GM13977 (cell line): ENCODE data around the gene ATP1B1.
"Not testable (repeated sequence)": the region's sequence is repeated elsewhere in the genome, so short reads cannot be mapped to it uniquely, and the experiment has no call there.

Experiments used
- DNase-seq: peaks from one replicate; pipeline ENCODE4 v3.0.0; 2012; ENCODE audit warnings: low spot score
- CTCF ChIP-seq: IDR thresholded peaks from 2 replicates; pipeline ENCODE4 v1.5.1; 2012; ENCODE audit warnings: mild to moderate bottlenecking, control low read depth; ENCODE audit not compliant: insufficient read depth; ENCODE audit errors: extremely low read depth, missing control alignments
- in situ Hi-C: fragments of 300-500 bp; cut with MboI; formaldehyde crosslinking; loops from one replicate; pipeline ENCODE4 v1.12.0; 2022; ENCODE audit warnings: low sequenced_read_pairs, low pct_unique_long_range_greater_than_20kb, mixed read lengths, inconsistent platforms; ENCODE audit not compliant: unreplicated experiment

Gene ATP1B1

GRCh38 chr1:169163059-169163458 lies 56.6 kb downstream of the ATP1B1 start:
- in situ Hi-C loops, result no loop called here
- no peak for TF ChIP-seq CTCF
- no peak for DNase-seq

DNA sequence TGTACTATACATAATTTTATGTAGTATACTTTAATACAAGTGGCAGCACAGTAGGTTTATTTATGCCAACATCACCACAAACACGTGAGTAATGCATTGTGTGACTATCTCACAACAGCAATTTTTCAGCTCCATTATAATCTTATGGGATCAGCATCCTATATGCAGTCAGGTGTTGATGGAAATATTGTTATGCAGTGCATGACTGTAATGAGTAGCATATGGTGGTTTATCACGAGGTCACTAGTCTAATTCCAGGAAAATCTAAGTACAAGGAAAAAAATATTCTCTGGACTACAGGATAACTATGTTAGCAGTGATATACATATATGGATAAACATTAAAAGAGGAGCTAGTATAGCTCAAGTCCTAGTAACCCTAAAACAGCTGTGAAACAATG lies 69.0 kb downstream of the ATP1B1 start:
- DNase-seq, result no peak
- in situ Hi-C loops, result no loop called here
- no peak for TF ChIP-seq CTCF

DNA sequence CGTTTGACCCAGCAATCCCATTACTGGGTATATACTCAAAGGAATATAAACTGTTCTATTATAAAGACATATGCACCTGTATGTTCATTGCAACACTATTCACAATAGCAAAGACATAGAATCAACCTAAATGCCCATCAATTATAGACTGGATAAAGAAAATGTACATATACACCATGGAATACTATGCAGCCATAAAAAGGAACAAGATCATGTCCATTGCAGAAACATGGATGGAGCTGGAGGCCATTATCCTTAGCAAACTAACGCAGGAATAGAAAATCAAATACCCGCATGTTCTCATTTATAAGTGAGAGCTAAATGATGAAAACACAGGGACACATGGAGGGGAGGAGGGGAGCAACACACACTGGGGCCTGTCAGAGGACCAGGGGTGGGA lies 72.9 kb downstream of the ATP1B1 start:
- in situ Hi-C loops, DNase-seq: not testable (repeated sequence)

GRCh38 chr1:169180174-169180573 lies 73.7 kb downstream of the ATP1B1 start:
- TF ChIP-seq CTCF, result no peak
- in situ Hi-C loops, result no loop called here
- DNase-seq, result no peak
